C4-2B (cell line): ENCODE results near the gene CYP27C1.

ENCODE experiments used
- CTCF ChIP-seq: fragments of 450-650 bp; conservative IDR thresholded peaks from 2 replicates; pipeline ENCODE4 v1.5.1; 2017; ENCODE audit warnings: mild to moderate bottlenecking
- ZFX ChIP-seq: fragments of 450-650 bp; IDR thresholded peaks from 2 replicates; pipeline ENCODE4 v1.6.1; 2017

- TF ChIP-seq CTCF (no peak), ZFX (no peak)
Measured at GRCh38 chr2:127188797-127189196, 31.3 kb downstream of the CYP27C1 start.
